Esophagus mucosa (tissue), 1 donor: ENCODE results near the gene JAG1. TPM values are rescaled to one million over a fixed set of nuclear protein-coding genes. Genes with fewer than 3 reads are reported as not detected.

Source experiments
- ATAC-seq: fragments of 200-7000 bp; cut with Tn5 transposase; one replicate; pipeline ENCODE4 v1.9.1; 2020
- total RNA-seq: library from RNA; stranded (reverse); gene quantifications from one replicate; pipeline ENCODE4 v1.2.4, GENCODE V29; 2023
- donor health status: DM: yes; HTN: yes; CAD: no.

JAG1 gene
- total RNA-seq, 1 donor from 2014 or later, result 118 TPM

GRCh38 chr20:10667560-10668167 lies 6.1 kb downstream of the JAG1 start:
- peak; percentile 27 for ATAC-seq

GRCh38 chr20:10667077-10667401 lies 6.8 kb downstream of the JAG1 start:
- peak; percentile 5 for ATAC-seq

GRCh38 chr20:10666221-10667076 lies 7.3 kb downstream of the JAG1 start:
- ATAC-seq, result peak; percentile 6

GRCh38 chr20:10665791-10666190 lies 8.0 kb downstream of the JAG1 start:
- peak; percentile 62 for ATAC-seq

GRCh38 chr20:10665027-10665561 lies 8.7 kb downstream of the JAG1 start:
- ATAC-seq, result no peak

GRCh38 chr20:10663756-10664155 lies 10.0 kb downstream of the JAG1 start:
- no peak for ATAC-seq

- ATAC-seq, result no peak
Observed at GRCh38 chr20:10662661-10663458, 10.9 kb downstream of the JAG1 start.

- no peak for ATAC-seq
Observed at GRCh38 chr20:10662151-10662550, 11.6 kb downstream of the JAG1 start.

GRCh38 chr20:10661261-10661660 lies 12.5 kb downstream of the JAG1 start:
- ATAC-seq, result no peak

GRCh38 chr20:10660661-10661060 lies 13.1 kb downstream of the JAG1 start:
- peak; percentile 18 for ATAC-seq

- ATAC-seq, result no peak
Observed at GRCh38 chr20:10659651-10660601, 13.9 kb downstream of the JAG1 start.

- no peak for ATAC-seq
Observed at GRCh38 chr20:10658876-10659632, 14.7 kb downstream of the JAG1 start.

- peak; percentile 72 for ATAC-seq
Observed at GRCh38 chr20:10658051-10658823, 15.6 kb downstream of the JAG1 start.

- ATAC-seq, result no peak
Observed at GRCh38 chr20:10657453-10657852, 16.3 kb downstream of the JAG1 start.

- ATAC-seq, result no peak
Observed at GRCh38 chr20:10655720-10656669, 17.8 kb downstream of the JAG1 start.

GRCh38 chr20:10654630-10655029 lies 19.2 kb downstream of the JAG1 start:
- peak; percentile 87 for ATAC-seq

GRCh38 chr20:10654250-10654610 lies 19.6 kb downstream of the JAG1 start:
- ATAC-seq, result no peak

GRCh38 chr20:10653599-10654249 lies 20.1 kb downstream of the JAG1 start:
- ATAC-seq, result no peak
